ENCODE data around the gene TBC1D22A.

Gene TBC1D22A

DNA sequence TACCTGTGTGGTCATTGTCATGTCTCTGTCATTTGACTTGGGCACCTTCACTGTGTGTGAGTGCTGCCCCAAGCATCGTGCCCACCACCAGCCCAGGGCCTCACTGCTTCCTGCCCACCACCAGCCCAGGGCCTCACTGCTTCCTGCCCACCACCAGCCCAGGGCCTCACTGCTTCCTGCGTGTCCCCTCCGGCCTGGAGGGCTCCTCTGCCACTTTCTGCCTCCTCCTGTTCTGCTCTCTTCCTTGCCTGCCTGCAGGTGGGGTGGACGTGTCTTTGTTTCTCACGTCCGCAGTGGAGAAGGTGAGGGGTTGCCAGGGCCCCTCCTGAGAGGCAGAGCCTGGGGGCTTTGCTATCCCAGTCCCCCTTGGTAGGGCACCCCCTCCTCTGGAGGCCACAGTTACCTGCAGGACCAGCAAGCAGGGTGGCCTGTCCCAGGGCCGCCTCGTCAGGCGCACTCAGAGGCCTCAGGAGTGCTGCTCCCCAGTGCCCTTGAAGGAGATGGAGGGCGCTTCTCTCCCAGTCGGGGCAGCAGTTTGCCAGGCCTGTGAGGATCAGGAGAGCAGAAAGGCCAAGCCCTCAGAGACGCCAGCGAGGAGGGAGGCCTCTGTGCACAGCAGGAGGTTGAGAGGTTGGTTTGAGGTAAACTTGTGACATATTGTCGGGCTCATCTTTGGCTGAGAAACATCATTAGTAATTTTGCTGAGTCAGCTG lies 290.7 kb downstream of the TBC1D22A start:
- DNase-seq: no peak

DNA sequence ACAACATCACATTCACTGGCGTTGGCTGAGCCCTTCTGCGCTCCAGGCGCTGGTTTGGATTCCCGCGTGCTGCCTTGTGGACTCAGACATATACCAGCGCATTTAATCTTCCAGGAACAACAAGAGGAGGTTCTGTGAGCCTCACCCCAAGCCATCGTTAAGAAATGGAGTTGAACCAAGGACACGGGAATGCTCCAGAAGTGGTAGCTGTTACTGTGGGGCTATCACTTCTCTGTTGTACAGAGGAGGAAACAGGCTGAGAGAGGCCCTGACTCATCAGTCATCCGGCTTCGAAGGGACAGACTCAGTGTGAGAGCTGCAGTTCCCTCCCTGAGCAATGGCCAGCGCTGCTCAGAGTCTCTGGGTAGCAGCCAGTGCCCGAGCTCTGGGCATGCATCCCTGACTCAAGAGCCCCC lies 291.3 kb downstream of the TBC1D22A start:
- no peak for DNase-seq

DNA sequence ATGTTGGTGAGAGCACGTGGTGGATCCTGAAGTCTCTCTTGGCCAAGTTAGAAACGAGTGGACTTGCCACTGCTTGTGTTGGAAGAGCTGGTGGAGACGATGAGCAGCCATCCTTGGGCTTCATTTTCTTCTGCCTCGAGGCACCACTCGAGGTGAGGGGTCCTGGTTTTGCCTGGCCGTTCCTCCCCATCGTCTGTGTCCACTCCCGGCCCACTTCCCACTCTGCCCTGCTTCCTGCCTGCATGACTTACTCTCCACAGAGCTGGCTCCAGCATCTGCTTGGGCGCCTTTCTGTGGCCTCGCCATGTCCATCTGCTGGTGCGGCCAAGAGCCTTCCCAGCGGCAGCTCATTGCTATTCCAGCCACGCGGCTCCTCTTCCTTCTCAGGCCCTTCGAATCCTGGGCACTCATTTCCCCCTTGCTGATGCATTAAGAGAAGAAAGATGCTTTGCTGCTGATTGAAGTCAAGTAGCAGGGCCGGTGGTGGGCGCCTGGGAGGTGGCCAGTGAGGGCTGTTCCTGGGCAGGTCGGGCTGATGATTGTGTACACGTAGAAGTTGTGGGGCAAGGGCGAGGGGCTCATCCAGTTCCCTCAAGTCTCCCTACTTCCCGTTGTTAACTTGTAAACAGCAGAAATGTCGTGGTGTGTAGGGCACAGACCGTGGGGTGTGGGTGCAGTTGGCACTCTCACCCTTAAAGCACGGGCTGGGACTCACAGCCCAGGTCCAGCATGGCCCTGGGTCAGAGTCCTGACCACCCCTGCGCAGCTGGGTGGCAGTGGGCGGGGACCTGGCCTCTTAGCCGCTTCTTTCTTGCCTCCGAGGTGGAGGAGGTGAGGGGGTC lies 292.0 kb downstream of the TBC1D22A start:
- no peak for DNase-seq

DNA sequence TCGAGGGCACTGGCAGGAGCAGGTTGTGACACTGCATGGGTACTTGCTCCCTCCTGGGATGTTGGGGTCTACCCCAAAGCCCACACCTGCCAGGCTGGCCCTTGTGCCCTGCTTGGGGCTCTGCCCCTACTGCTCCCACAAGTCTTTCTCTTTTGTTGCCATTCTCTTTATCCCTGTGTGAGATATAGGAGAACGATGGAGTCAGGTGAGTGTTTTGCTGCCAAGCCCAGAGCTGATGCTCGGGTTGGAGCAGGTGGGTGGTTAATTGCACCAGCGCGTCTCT lies 292.6 kb downstream of the TBC1D22A start:
- no peak for DNase-seq

DNA sequence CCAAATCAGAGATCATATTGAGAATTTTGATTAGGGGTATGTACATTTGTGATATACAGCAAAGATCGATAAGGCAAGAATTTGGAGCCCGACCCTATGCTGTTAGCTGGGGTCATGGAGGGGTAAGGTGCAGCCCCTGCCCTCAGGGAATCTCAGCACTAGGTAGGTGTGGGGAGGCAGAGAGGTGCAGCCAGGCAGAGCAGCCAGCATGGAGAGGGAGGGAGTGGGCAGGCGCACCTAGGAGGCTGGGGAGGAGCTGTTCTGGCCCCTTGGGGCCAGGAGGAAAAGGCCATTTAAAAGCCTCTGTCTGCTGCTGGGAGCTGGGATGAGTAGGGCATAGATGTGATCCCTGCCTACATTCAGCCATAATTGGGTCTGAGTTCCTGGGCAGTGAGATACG lies 293.0 kb downstream of the TBC1D22A start:
- DNase-seq: no peak

DNA sequence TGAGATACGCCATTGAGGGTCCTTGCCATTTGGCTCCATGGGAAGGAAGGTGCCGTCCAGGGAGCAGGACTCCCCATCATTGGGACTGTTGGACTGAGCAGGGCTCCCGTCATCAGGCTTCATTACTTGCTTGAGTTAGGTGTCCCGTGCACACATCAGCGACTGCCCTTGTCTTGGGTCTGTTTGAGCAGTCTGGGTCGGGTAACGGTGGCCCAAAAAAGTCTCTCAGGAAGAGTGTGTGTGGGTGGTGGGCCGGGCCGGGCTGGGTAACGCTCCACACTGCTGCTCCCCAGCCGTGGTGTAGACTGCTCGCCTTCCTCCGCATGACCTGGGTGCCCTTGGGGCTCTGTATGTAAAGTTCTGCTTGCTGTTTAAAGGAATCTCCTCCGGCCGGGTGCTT lies 293.5 kb downstream of the TBC1D22A start:
- no peak for DNase-seq

DNA sequence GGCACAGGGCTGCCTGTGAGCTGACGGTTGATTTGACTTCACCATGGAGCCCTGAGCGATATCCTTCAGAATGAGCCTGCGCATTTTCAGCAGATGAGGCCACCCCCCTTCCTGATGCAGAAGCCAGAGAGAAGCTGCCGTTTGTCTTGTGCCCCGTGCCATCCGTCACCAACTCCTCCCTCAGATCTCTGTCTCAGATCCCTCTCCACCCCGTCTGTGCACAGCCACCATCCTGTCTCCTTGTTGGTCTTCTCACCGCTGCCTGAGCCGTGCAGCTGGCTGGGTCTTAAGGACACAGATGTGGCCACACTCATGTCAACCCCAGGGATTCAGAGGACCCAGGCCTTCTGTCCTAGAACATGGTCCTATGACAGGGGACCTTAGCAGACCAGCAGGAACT lies 293.9 kb downstream of the TBC1D22A start:
- no peak for DNase-seq

DNA sequence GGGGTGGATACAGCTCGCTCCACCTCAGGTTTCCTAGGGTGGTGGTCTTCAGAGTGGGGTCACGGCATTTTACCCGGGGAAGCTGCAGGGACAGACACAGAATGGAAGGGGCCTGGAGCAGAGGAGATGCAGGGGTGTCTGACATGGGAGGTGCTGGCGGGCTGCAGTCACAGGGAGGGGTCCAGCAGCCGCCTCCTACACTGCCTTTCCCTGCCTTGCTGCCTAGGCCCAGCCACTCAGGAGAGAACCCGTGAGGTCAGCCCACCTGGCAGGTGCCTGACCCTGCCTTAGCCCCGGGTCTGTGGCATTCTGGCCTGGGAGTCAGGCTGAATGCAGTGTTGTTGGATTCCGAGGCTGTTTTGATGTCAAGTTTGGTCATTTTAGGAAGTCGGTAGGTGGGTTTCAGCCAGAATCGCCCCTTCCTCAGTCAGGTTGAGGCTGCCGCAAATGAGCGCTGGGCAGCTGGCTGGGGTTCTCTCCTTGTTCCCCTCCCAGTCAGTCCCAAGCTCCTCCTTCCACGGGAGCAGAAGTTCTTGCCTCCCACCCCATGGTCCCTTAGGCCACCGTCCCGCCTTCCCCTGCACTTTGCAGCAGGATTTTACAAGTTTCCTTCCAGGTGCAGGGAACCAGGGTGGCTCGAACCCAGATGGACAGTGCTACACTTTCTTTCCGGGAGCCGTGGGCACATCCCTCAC lies 294.5 kb downstream of the TBC1D22A start:
- no peak for DNase-seq

DNA sequence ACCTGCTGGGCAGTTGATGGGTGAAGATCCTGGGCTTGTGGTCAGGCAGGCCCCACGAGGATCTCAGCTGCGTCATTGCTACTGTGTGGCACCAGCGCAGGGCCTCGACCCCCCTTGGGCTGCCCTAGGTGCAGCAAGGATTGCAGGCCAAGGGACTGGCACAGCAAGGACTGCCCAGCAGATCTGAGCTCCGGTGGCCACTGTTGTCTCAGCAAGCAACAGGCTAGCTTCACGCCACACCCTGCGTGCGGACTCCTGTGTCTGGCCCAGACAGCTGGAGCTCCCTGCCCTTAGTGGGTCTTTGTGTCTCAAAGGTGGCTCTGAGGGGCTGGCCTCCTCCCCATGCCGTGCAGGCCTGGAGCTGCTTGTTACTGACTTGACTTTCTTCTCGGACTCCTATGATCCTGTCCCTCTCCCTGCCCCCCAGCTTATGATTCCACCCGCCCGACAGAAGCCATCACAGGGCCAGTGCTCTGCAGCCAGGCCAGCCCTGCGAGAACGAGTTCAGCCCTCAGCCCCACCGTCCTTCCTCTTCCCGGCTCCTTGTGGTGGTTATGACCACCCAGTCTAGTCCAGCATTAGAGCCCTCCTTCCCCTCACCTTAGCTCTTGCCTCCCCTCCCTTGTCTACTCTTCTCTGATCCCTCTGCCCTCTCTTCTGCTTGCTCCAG lies 295.6 kb downstream of the TBC1D22A start:
- no peak for DNase-seq

DNA sequence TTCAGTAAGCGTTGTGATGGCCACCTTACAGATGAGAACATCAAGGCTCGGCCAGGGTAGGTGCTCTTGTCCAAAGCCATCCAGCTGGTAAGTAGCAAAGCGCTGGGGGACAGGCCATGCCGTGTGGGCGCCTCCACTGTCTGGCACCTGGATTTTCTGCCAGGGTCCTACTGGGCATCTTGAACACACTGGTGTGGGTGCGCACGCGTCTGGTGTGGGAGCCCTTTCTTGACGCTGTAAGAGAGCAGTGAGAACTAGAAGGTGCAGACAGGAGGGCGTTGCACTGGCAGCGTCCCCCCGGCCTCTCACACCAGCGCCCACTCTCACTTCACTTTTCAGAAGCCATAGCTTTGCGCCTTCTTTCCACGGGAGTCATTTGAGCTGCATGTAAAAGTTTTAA lies 296.6 kb downstream of the TBC1D22A start:
- DNase-seq: no peak

DNA sequence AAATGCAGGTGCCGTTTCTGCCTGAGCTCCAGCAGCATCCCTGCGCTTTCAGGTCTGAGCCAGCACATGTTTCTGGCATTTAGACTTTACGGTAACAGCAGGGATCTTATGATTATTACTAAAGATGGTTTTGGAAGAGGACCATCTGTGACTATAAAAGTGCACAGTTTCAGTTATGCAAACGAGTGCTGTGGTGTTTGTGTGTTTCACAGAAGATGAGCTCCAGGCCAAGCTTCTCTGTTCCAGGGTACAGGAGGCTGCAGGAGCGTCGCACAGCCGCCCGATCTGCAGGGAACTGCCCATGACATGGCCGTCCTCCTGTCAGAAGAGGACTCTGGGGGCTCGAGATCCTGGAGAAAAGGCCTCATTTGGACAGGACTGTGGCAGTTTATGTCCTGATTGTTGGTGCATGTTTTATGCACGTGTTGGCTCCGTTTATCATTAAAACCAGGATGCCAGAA lies 297.3 kb downstream of the TBC1D22A start:
- DNase-seq: no peak

DNA sequence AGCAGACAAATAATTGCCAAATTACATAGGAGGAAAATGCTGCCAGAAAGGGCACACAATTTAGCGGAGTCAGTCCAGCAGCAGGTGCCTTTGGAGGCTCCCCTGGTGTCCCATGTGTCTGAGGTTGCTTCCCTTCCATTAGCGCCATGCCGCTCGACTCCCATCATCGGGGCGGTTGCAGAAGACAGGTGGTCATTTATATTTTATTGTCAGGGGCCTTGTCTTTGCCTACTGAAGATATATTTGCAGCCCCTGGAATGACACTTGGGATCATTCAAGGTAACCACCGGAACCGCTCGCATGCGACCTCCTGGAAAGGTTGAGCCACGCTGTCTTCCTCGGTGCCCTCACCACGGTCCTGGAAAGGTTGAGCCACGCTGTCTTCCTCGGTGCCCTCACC lies 298.3 kb downstream of the TBC1D22A start:
- DNase-seq: no peak

DNA sequence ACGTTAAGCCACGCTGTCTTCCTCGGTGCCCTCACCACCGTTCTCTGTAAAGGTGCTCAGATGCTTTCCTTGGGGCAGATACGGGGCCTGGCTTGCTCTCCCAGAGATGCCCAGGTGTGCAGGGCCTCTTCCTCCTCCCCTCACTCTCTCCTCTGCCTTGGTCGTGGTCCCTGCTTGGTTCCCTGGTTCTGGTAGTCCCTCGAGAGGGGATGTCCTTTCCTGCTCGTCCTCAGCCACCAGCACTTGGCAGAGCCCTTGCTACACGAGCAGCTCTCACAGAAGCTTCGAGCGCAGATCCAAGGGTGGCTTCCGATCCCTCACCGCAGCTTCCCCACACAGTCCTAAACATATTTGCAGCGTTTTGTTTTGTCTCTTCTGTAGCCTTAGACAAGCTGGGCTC lies 298.8 kb downstream of the TBC1D22A start:
- DNase-seq: no peak

DNA sequence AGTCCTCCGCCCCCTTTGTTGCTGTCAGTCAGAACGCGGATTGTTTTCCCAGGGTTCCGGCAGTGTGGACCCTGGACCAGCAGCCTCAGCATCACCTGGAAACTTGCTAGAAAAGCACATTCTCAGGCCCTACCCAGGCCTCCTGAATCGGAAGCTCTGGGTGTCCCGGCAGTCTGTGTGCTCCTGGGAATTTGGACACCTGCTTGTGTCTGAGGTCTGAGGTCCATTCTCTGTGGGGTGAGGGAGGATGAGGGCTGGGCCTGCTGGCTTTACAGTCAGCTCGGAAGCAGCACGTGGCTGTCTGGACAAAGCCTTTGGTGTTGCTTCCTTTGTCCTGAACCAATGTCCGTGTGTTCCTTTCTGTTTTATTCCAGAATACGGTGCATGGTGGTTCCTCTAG lies 299.7 kb downstream of the TBC1D22A start:
- DNase-seq: no peak

DNA sequence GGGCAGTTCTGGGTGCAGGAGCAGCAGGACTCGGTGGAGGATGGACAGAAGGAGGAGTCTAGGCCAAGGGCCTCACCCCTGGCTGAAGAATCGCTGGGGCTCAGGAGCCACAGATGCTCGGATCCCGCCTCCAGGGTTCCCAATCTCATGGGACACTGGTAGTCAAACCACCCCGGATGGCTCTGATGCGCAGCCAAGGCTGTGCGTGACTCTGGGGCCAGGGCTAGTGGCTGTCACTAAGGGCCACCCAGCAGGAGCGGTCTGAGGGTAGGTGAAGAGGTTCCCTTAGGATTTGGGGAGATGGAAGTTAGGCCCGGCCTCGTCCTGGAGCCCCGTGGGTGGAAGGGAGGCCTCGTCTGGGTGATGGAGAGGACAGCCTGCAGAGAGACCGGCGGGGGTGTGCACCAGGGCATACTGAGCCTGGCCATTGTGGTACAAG lies 300.6 kb downstream of the TBC1D22A start:
- DNase-seq: no peak

DNA sequence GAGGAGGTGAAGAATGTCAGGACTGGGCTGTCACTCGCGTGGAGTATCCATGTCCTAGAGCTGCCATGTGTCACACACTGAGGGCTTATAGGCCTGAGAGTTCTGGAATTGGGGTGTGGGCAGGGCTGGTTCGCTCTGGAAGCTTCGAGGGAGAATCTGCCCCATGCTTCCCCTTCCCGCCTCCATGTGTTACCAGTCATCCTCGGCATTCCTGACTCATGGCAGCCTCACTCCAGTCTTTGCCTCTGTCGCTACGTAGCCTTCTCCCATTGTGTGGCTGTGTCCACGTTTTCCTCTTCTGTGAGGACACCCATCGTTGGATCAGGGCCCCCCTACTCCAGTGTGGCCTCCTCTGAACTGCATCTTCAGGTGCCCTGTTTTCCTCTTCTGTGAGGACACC lies 301.2 kb downstream of the TBC1D22A start:
- no peak for DNase-seq

DNA sequence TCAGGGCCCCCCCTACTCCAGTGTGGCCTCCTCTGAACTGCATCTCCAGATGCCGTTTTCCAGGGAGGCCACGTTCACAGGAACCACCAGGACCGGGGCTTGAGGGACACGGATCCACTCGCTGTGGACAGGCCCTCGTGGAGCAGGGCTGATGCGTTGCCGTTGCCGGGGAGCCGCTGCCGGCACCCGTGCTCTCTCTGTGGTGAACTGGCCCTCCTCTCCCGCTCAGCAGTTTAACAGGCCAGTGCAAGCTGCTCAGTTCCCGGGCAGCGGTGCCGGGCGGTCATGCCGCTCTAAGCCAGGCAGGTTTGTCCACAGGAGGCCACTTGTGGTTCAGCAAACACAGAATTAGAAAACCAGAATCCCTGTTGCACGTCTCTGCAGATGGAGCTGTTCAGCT lies 301.6 kb downstream of the TBC1D22A start:
- no peak for DNase-seq

DNA sequence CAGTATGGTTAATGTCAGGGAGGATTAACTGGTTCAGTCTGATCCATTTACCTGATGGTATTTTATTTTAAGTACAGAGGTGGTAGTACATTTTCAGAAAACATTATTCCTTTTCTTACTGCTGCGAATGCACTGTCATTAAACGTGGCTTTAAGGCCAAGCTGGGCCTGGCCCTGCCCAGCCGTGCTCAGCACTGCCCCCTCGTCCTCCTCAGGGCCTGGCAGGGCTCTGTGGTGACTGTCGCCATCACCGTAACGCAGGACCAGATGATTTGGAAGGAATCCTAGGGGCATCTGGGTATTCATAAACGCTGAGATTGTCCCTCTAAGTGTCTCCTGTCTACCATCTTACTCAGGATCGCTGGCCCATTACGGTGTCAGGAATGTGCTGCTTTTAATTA lies 302.0 kb downstream of the TBC1D22A start:
- no peak for DNase-seq

DNA sequence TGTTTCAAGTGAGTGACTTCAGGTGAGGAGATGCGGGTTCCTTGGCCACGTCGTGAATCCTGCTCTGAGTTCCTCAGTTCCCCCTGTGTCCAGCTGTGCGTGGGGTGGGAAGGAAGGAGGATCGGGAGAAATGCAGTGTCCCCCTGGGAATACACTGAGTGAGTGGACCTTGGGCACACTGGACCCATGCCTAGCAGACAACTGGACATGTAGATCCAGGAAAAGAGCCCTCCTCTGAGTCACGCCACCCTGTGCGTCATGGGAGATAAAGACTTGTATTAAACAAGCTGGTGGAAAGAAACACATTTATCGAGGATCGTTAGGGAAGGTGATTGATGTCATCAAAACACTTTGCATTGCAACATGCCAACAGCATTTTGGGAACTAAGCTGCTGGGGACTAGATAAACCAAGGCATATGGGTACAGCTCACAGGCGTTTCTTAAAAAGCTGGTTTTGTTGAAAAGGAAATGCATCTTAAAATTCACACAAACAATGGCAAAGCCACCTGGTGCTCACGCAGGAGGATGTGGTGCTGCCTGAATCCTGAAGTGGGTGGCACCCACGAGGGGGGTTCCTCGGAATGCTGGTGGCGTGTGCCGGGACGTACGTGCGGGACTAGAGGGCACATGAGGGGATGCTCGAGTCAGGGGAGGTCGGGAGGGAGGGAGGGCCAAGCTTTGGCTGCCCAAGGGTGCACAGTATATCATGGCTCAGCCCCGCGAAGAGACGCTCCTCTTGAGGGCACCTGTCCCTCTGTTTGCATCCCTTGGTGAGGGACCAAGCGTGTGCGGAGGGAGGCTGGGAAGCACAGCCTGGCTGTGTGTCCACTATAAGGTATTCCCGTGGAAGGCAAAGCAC lies 303.5 kb downstream of the TBC1D22A start:
- DNase-seq: no peak

DNA sequence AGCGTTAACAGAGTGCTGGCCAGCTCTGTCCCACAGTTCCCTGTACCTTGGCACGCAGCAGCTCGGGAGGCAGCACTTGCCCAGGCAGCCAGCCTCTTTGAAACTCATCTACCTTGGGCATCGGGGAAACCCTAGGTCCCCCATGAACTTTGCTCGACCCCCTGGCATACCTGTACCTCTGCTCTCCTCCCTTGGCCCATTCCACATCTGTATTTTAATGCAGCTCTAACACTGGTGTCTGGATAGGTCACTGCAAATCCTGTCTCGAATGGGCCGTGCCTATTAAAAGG lies 304.1 kb downstream of the TBC1D22A start:
- no peak for DNase-seq

DNA sequence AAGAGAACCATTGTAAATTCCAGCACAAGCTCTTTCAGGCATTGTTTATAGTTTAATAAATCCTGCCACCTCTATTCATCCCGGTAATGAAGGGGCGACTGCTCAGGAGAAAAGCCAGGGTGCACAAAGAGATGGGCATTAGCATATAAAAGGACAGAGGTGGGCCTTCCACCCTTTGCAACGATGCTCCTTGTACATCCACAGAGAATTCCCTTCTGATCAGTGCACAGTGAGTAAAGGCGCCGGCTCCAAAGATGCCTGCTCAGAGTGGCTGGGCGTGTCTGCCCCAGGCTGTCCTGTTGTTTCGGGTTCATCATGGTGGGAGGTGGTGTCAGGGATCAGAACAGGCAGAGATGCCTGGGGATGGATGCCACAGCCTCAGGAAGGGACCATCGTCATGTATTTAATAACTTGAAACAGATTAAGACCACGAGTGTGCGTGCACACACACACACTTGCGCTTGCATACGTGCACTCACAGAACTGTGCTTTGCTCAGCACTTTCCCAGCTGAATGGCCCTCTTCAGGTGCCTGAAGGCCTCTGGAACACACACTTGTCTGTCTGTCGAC lies 305.0 kb downstream of the TBC1D22A start:
- DNase-seq: no peak

DNA sequence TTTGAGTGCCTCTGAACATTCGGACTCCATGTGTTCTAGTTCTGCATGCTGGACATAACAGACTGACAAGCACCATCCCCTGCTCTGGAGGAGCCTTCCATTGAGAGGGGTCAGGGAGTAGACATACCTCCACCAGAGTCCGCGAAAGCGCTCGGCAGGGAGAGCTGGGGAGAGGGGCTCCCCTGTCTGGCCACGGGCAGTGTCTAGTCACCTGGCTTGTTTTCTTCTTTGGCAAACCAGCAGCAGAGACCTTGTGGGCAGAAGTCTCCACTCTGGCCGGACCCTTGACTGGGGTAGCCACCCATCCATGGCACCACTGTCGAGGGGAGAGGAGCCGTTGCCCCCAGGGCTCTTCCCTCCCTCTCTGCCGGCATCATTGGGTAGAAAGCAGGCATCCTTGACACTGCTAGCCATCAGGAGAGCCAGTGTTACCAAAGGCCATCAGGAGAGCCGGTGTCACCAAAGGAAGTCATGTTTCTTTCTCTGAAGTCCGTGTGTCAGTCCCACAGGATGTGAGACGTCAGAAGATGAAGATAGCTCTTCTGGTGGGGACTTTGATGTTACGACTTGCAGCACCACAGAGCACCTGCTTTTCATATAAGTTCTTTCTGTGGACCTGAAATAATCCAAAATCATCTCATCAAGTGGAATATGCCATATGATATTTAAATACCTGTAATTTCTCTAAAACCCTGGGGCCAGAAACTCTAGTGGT lies 305.6 kb downstream of the TBC1D22A start:
- DNase-seq: no peak
